Endothelial cell of umbilical vein (primary cell): ENCODE data around the gene DLK1.

Experiments
- CTCF ChIP-seq, 2 donors: IDR thresholded peaks; 1 replicate in 1 of 2; 2 replicates in 1 of 2; pipeline ENCODE4 v1.5.1; 2011; ENCODE audit warnings: low read length in 2 of 2, mild to moderate bottlenecking in 2 of 2, moderate library complexity in 2 of 2, control low read depth in 1 of 2, inconsistent platforms in 1 of 2, low read depth in 1 of 2; ENCODE audit not compliant: insufficient read depth in 1 of 2; ENCODE audit errors: extremely low read depth in 1 of 2
- EZH2 ChIP-seq: IDR thresholded peaks from 2 replicates; pipeline ENCODE4 v1.6.1; 2012; ENCODE audit warnings: borderline replicate concordance, low read depth, mild to moderate bottlenecking, moderate library complexity, low read length, inconsistent platforms; ENCODE audit not compliant: severe bottlenecking
- JUN ChIP-seq: IDR thresholded peaks from 2 replicates; pipeline ENCODE4 v1.6.1; 2011; ENCODE audit warnings: borderline replicate concordance, low read depth; ENCODE audit not compliant: insufficient read length, insufficient read depth
- POLR2A ChIP-seq: IDR thresholded peaks from 2 replicates; pipeline ENCODE4 v1.6.1; 2012; ENCODE audit warnings: low read depth, mild to moderate bottlenecking, control low read depth, low read length
- POLR2AphosphoS5 ChIP-seq: IDR thresholded peaks from 2 replicates; pipeline ENCODE4 v1.6.1; 2012; ENCODE audit warnings: low read depth, mild to moderate bottlenecking, control low read depth, low read length, moderate library complexity; ENCODE audit not compliant: insufficient read depth

- TF ChIP-seq CTCF (IDR thresholded peaks at IDR 0.05; ENCODE audit: extremely low read depth in 1 of 2, insufficient read depth in 1 of 2, low read depth in 1 of 2, low read length in 2 of 2) (no peak), JUN (no peak), POLR2A (no peak), EZH2 (no peak), POLR2AphosphoS5 (no peak)
These were observed 14.2 kb downstream of the DLK1 start for GRCh38 chr14:100740929-100741328.
